HEK293T (cell line): Measurements from ENCODE around the gene ADGRL3.

Experiments used
- ELF4 ChIP-seq: fragments of 450-650 bp; IDR thresholded peaks from 2 replicates; pipeline ENCODE4 v1.6.1; 2017; ENCODE audit warnings: antibody characterized with exemption
- HDGF ChIP-seq: fragments of 450-650 bp; IDR thresholded peaks from 2 replicates; pipeline ENCODE4 v1.6.1; 2017; ENCODE audit warnings: antibody characterized with exemption, borderline replicate concordance
- ZNF384 ChIP-seq: fragments of 450-650 bp; IDR thresholded peaks from 2 replicates; pipeline ENCODE4 v1.6.1; 2016

- TF ChIP-seq HDGF (no peak), ZNF384 (no peak), ELF4 (no peak)
These were observed 243.8 kb downstream of the ADGRL3 start for GRCh38 chr4:61443813-61444510.
